ENCODE results near the gene POGZ. TPM values are rescaled to one million over a fixed set of nuclear protein-coding genes. Genes with fewer than 3 reads are reported as not detected.

Gene POGZ, protein sequence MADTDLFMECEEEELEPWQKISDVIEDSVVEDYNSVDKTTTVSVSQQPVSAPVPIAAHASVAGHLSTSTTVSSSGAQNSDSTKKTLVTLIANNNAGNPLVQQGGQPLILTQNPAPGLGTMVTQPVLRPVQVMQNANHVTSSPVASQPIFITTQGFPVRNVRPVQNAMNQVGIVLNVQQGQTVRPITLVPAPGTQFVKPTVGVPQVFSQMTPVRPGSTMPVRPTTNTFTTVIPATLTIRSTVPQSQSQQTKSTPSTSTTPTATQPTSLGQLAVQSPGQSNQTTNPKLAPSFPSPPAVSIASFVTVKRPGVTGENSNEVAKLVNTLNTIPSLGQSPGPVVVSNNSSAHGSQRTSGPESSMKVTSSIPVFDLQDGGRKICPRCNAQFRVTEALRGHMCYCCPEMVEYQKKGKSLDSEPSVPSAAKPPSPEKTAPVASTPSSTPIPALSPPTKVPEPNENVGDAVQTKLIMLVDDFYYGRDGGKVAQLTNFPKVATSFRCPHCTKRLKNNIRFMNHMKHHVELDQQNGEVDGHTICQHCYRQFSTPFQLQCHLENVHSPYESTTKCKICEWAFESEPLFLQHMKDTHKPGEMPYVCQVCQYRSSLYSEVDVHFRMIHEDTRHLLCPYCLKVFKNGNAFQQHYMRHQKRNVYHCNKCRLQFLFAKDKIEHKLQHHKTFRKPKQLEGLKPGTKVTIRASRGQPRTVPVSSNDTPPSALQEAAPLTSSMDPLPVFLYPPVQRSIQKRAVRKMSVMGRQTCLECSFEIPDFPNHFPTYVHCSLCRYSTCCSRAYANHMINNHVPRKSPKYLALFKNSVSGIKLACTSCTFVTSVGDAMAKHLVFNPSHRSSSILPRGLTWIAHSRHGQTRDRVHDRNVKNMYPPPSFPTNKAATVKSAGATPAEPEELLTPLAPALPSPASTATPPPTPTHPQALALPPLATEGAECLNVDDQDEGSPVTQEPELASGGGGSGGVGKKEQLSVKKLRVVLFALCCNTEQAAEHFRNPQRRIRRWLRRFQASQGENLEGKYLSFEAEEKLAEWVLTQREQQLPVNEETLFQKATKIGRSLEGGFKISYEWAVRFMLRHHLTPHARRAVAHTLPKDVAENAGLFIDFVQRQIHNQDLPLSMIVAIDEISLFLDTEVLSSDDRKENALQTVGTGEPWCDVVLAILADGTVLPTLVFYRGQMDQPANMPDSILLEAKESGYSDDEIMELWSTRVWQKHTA (N-terminal part only)
- total RNA-seq (2021; ENCODE audit: unreplicated experiment) (76.0 TPM), Bru-seq, nascent RNA (percentile 91 among the genes with signal in this experiment), BruChase-seq, experiment 1, labeled RNA remaining after a 2-hour chase (percentile 94 among the genes with signal in this experiment), BruChase-seq, experiment 2, labeled RNA remaining after a 6-hour chase (percentile 94 among the genes with signal in this experiment)
- 29.3 TPM for polyA plus RNA-seq (2012; ENCODE audit: insufficient read length)
- long read RNA-seq, full-length matches to known transcripts = 4 of 38 reads
- long read RNA-seq, partial matches to known transcripts = 7 of 38 reads
- long read RNA-seq, other reads (novel, unspliced or antisense) = 27 of 38 reads

DNA sequence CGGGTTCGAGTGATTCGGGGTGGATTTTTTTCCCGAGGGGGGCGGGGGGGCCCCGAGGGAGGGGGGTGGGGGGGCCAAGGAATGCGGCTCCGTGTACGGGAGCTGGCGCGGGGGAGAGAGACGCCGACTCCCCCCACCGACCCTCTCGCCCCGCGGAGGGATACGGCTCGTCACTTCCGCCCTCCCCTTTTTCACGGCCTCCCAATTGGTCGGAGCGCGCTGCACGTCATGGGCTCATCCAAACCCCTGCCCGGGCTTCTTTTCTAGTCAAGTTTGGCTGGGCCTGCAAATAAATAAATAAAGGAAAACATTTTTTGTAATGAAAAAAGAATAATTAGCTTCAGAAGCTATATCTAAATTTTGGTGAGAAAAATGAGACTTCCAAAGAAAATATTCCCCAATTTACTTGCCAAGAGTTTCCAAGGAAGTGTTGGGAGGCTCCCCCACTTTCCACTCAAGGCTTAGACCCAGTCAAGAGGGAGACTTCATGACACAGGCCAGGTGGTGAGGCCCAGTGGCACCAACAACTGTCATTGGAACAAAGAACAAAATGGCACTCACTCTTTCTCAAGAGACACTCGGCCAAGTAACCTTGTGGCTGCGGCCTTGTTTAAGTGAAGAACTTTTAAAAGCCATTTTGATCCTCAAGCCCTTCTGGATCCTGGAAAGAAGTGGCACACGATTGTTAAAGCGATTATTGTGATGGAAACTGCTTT lies at the start of gene POGZ:
POGZ (minus strand) TSS at position 164 of the 716 bp plus-strand sequence. CDS start 17,290 bp downstream, outside the sequence.
- DNase-seq (ENCODE audit: low read depth, low spot score) = peak; percentile 70
- ATAC-seq = peak; percentile 88
- Histone ChIP-seq H3K36me3 (ENCODE audit: control insufficient read depth, insufficient read depth, low read length) (no peaks in the 10 kb centered on the region), H3K4me3 (ENCODE audit: low read depth in 2 of 2, low read length in 2 of 2) (peak within 1 kb of the TSS; percentile 84 to 91), H3K27me3 (ENCODE audit: control insufficient read depth, insufficient read depth, low read length) (no peaks in the 10 kb centered on the region), H3K27ac (ENCODE audit: low read length) (peak within 1 kb of the TSS; percentile 98), H3K9me3 (ENCODE audit: control insufficient read depth, insufficient read depth, low read depth, low read length) (no peaks in the 10 kb centered on the region), H3K4me1 (ENCODE audit: control insufficient read depth, insufficient read depth, low read length) (peaks cover 18% of the 10 kb centered on the region)
- ChIA-PET CTCF (no interaction called here), POLR2A (interaction anchor here (0.6 to 0.9 kb wide), 6 partner anchors 15 to 1427 kb away, joined by 3 to 5 read pairs (median 3); partner anchors contain the start of gene TUFT1)
- TF ChIP-seq SIN3A (IDR thresholded peaks at IDR 0.05; ENCODE audit: borderline replicate concordance, insufficient read depth, low read depth, low read length) (no peak), TCF7L2 (IDR thresholded peaks at IDR 0.05; ENCODE audit: low read depth, low read length) (no peak), POLR2AphosphoS5 (IDR thresholded peaks at IDR 0.05; ENCODE audit: low read depth, low read length) (peak; percentile 85)
- intact Hi-C loops (cut with micrococcal nuclease; ENCODE audit: unreplicated experiment) (no loop called here), in situ Hi-C loops (cut with HindIII; ENCODE audit: low pct_unique_long_range_greater_than_20kb, low sequenced_read_pairs) (no loop called here)
- BruUV-seq (replicated peaks) = TSS peak; percentile 80

DNA sequence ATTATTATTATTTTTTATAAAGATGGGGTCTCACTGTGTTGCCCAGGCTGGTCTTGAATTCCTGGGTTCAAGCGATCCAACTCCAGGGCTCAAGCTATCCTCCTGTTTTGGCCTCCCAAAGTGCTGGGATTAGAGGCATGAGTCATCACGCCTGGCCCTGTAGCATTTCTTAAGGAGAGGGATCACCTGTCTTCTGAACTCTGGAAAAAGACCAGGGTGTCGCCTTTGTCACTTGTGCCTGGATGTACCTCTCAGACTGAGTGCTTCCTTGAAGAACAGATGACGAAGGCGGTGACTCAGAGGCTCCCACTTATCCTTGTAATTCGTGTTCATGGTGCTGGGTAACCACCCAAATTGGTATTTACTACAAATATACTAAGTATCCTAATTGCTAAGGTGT lies 49.5 kb upstream of the POGZ start:
- Histone ChIP-seq H3K4me3 (ENCODE audit: low read depth in 2 of 2, low read length in 2 of 2) (no peak overlapping the region), H3K27ac (ENCODE audit: low read length) (no peak overlapping the region), H3K27me3 (ENCODE audit: control insufficient read depth, insufficient read depth, low read length) (no peaks in the 10 kb centered on the region), H3K9me3 (ENCODE audit: control insufficient read depth, insufficient read depth, low read depth, low read length) (no peaks in the 10 kb centered on the region), H3K36me3 (ENCODE audit: control insufficient read depth, insufficient read depth, low read length) (no peaks in the 10 kb centered on the region; the same call in 1 of the 2 replicates), H3K4me1 (ENCODE audit: control insufficient read depth, insufficient read depth, low read length) (peaks cover 29% of the 10 kb centered on the region)
- intact Hi-C loops (cut with micrococcal nuclease; ENCODE audit: unreplicated experiment) = no loop called here
- DNase-seq (ENCODE audit: low read depth, low spot score) (no peak), ATAC-seq (no peak)
- in situ Hi-C loops (cut with HindIII; ENCODE audit: low pct_unique_long_range_greater_than_20kb, low sequenced_read_pairs) = no loop called here
- CTCF ChIA-PET = no interaction called here
- TF ChIP-seq, protein P1, sequence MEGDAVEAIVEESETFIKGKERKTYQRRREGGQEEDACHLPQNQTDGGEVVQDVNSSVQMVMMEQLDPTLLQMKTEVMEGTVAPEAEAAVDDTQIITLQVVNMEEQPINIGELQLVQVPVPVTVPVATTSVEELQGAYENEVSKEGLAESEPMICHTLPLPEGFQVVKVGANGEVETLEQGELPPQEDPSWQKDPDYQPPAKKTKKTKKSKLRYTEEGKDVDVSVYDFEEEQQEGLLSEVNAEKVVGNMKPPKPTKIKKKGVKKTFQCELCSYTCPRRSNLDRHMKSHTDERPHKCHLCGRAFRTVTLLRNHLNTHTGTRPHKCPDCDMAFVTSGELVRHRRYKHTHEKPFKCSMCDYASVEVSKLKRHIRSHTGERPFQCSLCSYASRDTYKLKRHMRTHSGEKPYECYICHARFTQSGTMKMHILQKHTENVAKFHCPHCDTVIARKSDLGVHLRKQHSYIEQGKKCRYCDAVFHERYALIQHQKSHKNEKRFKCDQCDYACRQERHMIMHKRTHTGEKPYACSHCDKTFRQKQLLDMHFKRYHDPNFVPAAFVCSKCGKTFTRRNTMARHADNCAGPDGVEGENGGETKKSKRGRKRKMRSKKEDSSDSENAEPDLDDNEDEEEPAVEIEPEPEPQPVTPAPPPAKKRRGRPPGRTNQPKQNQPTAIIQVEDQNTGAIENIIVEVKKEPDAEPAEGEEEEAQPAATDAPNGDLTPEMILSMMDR (IDR thresholded peaks at IDR 0.05) = no peak
- no peak for TF ChIP-seq POLR2AphosphoS5 (IDR thresholded peaks at IDR 0.05; ENCODE audit: low read depth, low read length)
- TF ChIP-seq, protein P2, sequence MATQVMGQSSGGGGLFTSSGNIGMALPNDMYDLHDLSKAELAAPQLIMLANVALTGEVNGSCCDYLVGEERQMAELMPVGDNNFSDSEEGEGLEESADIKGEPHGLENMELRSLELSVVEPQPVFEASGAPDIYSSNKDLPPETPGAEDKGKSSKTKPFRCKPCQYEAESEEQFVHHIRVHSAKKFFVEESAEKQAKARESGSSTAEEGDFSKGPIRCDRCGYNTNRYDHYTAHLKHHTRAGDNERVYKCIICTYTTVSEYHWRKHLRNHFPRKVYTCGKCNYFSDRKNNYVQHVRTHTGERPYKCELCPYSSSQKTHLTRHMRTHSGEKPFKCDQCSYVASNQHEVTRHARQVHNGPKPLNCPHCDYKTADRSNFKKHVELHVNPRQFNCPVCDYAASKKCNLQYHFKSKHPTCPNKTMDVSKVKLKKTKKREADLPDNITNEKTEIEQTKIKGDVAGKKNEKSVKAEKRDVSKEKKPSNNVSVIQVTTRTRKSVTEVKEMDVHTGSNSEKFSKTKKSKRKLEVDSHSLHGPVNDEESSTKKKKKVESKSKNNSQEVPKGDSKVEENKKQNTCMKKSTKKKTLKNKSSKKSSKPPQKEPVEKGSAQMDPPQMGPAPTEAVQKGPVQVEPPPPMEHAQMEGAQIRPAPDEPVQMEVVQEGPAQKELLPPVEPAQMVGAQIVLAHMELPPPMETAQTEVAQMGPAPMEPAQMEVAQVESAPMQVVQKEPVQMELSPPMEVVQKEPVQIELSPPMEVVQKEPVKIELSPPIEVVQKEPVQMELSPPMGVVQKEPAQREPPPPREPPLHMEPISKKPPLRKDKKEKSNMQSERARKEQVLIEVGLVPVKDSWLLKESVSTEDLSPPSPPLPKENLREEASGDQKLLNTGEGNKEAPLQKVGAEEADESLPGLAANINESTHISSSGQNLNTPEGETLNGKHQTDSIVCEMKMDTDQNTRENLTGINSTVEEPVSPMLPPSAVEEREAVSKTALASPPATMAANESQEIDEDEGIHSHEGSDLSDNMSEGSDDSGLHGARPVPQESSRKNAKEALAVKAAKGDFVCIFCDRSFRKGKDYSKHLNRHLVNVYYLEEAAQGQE (IDR thresholded peaks at IDR 0.05; ENCODE audit: insufficient read depth in 1 of 2, low read depth in 2 of 2, low read length in 1 of 2) = no peak
- no peak for TF ChIP-seq SIN3A (IDR thresholded peaks at IDR 0.05; ENCODE audit: borderline replicate concordance, insufficient read depth, low read depth, low read length)
- TF ChIP-seq TCF7L2 (IDR thresholded peaks at IDR 0.05; ENCODE audit: low read depth, low read length) = no peak
- POLR2A ChIA-PET = interaction anchor here (0.6 kb wide), 1 partner anchor 639 kb away, joined by 5 read pairs; no protein-coding TSS in a partner anchor
- BruUV-seq (replicated peaks) = no TSS peak
